ENCODE results near the gene DCAF11. TPM values are rescaled to one million over a fixed set of nuclear protein-coding genes. Genes with fewer than 3 reads are reported as not detected.

Gene DCAF11
- total and polyA plus RNA-seq, 2 of the 13 experiments (the other 11 are each of a cell fraction or from before 2014, with no cell fraction given) = 150 to 257 TPM

GRCh38 chr14:24096545-24097181 is 17.9 kb upstream of the DCAF11 start (continued):
- TF ChIP-seq NR0B2 (CRISPR knock-in tag; IDR thresholded peaks at IDR 0.05) (peak; percentile 92), FOXM1 (CRISPR knock-in tag; IDR thresholded peaks at IDR 0.05) (no peak), GATAD1 (CRISPR knock-in tag; IDR thresholded peaks at IDR 0.05) (peak; percentile 21; the same call in 1 of the 2 replicates), ZNF550 (CRISPR knock-in tag; IDR thresholded peaks at IDR 0.05; ENCODE audit: borderline replicate concordance) (peak; percentile 95; the same call in 1 of the 2 replicates), GPN1 (CRISPR knock-in tag; IDR thresholded peaks at IDR 0.05; ENCODE audit: borderline replicate concordance) (no peak), NCOA2 (CRISPR knock-in tag; IDR thresholded peaks at IDR 0.05) (no peak), ELF1 (CRISPR knock-in tag; IDR thresholded peaks at IDR 0.05) (no peak), PBX2 (CRISPR knock-in tag; IDR thresholded peaks at IDR 0.05) (no peak), ZNF510 (CRISPR knock-in tag; IDR thresholded peaks at IDR 0.05; ENCODE audit: low read depth) (no peak), ONECUT2 (CRISPR knock-in tag; IDR thresholded peaks at IDR 0.05) (no peak), ATF3 (CRISPR knock-in tag; IDR thresholded peaks at IDR 0.05) (peak; percentile 45; the same call in 1 of the 2 replicates), SIX1 (CRISPR knock-in tag; IDR thresholded peaks at IDR 0.05; ENCODE audit: borderline replicate concordance) (no peak), RAD51 (IDR thresholded peaks at IDR 0.05; ENCODE audit: borderline replicate concordance) (no peak), PLSCR1 (CRISPR knock-in tag; IDR thresholded peaks at IDR 0.05; ENCODE audit: borderline replicate concordance) (no peak), NFE2L2 (IDR thresholded peaks at IDR 0.05; ENCODE audit: low read length) (no peak), ZNF549 (CRISPR knock-in tag; IDR thresholded peaks at IDR 0.05) (no peak), ZNF598 (CRISPR knock-in tag; IDR thresholded peaks at IDR 0.05; ENCODE audit: borderline replicate concordance) (no peak), ZNF124 (CRISPR knock-in tag; IDR thresholded peaks at IDR 0.05) (no peak), FOXC1 (CRISPR knock-in tag; IDR thresholded peaks at IDR 0.05; ENCODE audit: borderline replicate concordance) (no peak), ZNF251 (CRISPR knock-in tag; IDR thresholded peaks at IDR 0.05) (no peak), SIX4 (CRISPR knock-in tag; IDR thresholded peaks at IDR 0.05) (no peak)
- TF ChIP-seq, protein P1, sequence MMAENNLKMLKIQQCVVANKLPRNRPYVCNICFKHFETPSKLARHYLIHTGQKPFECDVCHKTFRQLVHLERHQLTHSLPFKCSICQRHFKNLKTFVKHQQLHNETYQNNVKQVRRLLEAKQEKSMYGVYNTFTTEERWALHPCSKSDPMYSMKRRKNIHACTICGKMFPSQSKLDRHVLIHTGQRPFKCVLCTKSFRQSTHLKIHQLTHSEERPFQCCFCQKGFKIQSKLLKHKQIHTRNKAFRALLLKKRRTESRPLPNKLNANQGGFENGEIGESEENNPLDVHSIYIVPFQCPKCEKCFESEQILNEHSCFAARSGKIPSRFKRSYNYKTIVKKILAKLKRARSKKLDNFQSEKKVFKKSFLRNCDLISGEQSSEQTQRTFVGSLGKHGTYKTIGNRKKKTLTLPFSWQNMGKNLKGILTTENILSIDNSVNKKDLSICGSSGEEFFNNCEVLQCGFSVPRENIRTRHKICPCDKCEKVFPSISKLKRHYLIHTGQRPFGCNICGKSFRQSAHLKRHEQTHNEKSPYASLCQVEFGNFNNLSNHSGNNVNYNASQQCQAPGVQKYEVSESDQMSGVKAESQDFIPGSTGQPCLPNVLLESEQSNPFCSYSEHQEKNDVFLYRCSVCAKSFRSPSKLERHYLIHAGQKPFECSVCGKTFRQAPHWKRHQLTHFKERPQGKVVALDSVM (CRISPR knock-in tag; IDR thresholded peaks at IDR 0.05) = no peak
- TF ChIP-seq, protein P2, sequence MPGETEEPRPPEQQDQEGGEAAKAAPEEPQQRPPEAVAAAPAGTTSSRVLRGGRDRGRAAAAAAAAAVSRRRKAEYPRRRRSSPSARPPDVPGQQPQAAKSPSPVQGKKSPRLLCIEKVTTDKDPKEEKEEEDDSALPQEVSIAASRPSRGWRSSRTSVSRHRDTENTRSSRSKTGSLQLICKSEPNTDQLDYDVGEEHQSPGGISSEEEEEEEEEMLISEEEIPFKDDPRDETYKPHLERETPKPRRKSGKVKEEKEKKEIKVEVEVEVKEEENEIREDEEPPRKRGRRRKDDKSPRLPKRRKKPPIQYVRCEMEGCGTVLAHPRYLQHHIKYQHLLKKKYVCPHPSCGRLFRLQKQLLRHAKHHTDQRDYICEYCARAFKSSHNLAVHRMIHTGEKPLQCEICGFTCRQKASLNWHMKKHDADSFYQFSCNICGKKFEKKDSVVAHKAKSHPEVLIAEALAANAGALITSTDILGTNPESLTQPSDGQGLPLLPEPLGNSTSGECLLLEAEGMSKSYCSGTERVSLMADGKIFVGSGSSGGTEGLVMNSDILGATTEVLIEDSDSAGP (CRISPR knock-in tag; IDR thresholded peaks at IDR 0.05; ENCODE audit: borderline replicate concordance) = no peak
- TF ChIP-seq, protein P3, sequence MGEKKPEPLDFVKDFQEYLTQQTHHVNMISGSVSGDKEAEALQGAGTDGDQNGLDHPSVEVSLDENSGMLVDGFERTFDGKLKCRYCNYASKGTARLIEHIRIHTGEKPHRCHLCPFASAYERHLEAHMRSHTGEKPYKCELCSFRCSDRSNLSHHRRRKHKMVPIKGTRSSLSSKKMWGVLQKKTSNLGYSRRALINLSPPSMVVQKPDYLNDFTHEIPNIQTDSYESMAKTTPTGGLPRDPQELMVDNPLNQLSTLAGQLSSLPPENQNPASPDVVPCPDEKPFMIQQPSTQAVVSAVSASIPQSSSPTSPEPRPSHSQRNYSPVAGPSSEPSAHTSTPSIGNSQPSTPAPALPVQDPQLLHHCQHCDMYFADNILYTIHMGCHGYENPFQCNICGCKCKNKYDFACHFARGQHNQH (CRISPR knock-in tag; IDR thresholded peaks at IDR 0.05) = no peak
